Measurements from ENCODE around the gene ATRN.

ATRN gene

DNA sequence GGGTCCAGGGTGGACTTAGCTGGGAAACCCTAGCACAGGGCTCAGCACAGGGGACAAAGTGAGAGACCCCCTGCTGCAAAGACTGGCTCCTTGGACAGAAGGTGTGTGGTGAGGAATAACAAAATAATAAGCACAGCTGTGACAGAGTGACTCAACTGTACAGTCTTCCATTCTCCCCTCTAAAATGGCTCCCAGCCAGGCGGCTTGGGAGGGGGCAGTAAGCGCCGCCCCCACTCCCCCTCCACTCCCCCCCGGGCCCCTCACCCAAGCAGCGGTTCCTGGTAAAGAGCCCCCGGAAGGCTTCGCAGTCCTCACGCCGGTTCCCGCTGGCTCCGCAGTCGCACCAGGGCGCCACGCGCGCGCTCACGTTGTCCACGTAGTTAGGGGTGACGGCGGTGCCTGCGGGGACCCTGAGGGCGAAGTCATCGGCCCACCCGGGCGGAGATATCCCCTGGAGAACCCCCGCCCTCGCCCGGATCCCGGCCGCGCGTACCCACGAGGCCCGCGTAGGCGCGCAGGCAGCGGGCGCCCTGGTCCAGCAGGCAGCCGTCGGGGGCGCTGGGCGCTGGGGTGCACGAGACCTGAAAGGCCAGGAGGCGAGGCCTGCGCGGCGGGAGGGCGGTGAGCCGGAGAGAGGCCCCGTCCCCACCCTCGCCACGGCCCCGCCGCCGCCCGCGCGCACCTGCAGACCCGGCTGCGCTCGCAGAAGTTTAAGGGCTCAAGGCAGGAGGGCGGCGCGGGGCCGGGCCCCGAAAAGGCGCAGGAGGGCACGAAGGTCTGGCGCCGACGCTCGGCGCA is 189.6 kb downstream of the ATRN start:
- DNase-seq = no peak

DNA sequence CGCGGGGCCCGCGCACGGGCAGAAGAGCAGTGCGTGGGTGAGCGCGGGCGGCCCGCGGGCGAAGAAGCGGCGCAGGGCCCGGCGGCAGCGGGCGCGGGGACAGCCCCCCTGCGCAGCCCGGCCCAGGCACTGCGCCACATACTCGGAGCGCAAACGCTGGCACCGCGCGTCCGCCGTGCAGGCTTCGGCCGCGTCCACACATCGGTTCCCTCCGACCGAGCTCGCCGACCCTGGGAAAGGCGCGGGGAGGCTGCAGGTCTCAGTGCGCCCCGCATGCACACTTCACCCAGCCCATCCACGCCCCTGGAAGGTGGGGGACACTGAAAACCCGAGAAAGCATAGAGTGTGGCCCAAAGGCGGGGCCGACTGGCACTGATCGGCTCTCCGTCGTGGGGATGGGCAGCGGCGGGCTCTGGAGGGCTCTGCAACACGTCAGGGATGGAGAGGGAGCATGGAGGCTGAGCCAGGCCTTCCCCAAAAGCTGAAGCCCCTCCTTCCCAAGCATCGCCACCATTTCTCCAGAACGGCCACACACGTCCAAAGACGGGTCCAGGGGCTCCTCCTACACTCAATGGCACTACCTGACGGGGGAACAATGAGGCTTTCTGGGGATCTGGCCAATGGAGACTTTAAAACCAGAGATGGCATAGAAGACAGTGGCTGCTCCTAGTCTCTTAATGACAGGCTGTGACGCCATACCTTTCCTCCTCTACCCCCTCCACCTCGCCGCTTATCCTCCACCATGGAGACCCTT is 190.4 kb downstream of the ATRN start:
- DNase-seq = no peak

DNA sequence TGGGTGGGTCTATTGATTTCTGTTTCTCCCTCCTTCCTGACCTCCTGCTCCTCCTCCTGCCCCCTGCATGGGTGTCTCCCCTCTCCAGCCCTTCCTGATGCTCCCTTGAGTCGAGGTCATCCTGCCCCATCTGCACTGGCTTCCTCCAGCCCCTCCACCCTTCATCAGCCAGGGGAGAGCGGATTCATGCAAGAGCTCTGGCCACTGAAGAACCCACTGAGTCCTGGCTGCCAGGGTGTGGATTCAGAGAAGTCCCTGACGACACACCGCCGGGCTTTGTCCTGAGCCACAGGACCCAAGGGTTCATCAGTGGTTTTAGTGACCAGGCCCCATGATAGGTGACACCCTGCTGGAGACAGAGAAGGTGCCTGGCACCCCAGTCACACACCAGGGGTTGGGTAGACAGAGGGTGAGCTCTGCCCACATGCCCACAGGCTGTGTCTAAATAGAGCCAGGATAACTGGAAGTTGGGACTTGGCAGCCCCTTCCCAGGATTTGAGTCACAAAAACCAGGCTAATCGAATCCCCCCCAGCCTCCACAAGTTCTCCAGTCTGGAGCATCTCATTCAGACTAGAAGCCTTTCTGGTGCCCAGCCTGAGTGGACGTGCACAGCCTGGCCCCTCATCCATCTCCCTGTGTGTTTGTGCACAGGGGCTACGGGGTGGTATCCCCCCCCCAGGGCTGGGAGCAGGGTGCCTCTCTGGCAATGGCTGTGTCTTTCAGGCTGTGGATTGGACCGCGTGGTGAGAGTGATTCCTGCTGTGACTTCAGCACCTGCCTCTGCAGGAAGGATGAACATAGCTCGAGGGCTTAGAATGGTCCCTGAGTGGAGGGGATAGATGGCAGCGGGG is 191.2 kb downstream of the ATRN start:
- DNase-seq = no peak

DNA sequence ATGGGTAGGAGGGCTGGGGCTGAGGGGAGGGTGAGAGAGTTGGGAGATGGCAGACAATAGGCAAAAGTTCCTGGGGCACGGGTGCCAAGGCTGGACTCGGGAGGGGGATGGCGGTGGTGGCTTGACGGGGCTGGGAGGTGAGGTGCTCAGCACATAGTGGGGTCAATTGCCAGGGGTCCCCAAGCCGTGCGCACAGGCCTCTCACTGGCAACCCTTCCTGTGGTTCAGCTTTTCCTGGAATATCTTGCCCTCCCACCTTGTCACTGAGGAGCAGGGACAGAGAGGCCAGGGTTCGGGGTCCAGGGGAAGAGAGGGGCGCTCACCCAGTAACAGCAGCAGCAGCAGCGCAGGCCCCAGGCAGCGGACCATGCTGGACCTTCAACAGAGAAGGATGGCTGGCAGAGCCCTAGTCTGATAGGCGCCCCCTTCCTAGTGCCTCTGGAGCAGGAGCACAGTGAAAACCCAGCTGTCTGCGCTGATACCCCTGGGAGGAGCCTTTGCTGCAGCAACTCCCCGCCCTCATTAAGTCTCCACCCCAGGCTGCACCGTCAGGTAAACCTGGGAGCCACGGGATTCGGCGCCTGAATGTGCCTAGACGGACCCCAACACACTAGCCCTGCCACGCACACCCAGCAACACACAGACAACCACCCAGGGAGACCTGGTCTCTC is 192.3 kb downstream of the ATRN start, which contains the start of gene GFRA4:
Gene GFRA4 (minus strand): TSS at position 369 of the 671 bp plus-strand sequence. CDS start 0 bp downstream, at position 369.
- no peak for DNase-seq

DNA sequence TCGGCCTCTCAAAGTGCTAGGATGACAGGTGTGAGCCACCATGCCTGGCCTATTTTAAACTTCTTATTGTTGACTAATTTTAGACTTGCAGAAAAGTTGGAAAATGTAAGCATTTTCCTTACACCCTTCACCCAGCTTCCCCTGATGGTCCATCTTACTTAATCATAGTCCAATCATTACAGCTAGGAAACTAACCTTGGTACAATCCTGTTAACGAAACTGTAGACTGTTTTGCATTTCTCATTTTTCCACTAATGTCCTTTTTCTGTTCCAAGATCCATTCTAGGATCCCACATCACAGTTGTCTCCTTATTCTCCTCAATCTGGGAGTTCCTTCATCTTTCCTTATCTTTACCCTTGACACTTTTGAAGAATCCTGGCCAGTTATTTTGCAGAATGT is 193.0 kb downstream of the ATRN start:
- no peak for DNase-seq

DNA sequence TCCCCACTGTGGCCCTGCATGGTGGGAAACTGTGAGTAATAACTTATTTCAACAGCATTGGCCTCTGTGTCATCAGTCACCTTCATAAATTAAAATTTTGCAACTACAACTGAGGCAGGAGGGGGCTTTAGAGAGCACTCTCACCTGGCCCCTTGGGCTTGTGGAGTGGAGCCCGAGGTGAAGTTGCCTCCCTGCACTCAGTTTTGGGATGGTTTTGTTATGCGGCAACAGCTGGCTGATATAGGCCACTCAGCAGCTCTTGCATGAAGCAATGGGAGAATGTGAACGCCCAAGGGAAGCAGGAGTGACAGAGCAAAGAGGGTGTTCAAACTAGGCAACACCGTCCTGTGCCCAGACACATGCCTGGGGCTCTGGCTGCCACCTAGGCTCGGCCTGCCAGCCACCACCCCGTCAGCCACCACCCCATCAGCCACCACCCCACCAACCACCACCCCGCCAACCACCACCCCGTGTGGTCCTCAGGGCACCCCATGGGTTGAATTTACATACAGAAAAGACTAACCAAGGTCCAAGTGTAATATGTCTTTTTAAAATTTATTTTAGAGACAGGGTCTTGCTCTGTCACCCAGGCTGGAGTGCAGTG is 196.7 kb downstream of the ATRN start:
- DNase-seq = no peak

DNA sequence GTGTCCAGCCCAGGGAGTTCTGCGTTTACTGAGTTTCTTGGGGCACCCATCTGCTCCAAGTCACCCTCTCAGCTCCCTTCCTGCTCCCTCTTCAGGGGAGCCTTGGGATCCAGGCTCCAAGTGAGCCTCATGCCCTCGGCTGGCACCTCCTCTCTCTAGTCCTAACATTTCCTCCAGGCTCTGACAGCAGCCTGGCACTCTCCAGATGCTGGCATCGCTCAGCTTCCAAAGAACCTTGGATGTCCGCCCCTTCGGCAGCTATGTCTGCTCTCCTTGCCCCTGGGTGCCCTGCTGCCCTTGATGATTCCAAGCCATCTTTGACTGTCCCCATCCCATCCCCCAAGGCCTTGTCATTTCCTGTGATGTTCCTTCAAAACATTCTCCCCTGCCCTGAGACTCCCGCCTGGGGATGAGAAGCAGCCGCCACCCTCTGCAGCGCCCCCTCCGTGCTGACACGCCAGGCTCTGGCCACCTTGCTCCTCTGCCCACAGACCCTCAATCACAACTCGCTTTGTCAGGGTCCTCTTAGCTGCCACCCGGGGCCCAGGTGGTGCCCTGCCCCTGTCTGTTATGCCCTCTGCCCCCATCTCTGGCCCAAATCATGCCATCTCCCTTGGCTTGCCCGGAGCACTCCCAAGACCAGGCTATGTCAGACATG is 199.0 kb downstream of the ATRN start:
- DNase-seq = no peak

DNA sequence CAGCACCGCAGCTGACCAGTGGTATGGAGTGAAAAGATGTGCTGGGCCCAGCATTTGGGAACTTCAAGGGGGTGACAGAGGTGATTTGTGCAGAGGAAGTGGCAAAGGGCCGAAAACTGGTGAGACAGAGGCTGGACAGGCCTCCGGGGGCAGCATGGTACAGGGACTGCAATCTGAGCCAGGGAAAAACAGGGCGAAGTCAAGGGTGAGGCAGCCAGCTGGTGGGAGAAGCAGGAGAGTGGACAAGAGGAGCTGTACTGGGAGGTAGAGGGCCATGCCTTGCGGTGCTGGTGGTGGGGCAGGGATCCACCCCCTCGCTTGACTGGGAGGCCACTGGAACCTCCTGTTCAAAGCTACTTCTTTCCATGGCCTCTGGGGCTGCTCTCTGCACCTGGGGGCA is 199.7 kb downstream of the ATRN start:
- DNase-seq = no peak

DNA sequence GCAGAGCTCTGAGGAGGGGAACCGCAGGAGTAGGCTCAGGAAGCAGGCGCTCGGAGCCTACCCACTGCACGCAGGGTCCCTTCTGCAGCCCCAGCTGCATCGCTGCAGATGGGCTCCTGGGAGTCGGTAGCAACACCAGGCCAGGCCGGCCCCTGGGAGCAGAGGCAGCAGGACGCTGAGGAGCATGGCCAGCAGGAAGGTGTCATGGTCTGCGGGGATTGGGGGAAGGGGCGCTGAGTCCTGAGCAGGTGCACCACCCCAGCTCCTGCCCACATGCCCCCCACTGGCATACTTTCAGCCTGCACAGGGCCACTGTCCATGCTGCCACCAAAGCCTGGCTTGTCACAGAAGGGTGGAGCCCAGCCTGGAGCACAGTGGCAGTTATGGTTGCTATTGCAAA is 200.1 kb downstream of the ATRN start:
- DNase-seq = no peak

DNA sequence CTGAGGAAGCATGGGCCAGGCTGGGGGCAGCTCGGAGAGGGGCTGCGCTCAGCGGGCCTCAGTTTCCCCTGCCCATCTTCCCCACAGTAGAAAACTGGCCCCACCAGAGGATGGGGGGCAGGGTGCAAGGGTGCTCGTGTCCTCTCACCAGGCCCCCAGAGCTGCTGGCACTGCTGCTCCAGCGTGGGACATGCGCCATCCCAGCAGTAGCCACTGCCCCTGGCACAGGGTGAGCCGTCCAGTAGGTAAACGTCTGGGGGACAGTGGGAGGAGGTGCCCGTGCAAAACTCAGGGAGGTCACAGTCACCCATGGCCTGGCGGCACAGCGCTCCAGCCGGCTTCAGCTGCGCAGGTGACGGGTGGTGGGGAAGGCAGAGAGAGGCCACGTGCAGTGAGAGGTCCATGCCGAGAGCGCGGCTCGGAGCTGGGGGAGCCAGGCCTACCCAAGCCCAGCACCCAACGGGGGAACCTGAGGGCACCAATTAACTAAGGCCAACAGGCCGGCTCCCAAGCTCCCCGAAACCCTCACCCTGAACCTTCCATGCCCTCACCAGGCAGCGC is 201.2 kb downstream of the ATRN start:
- DNase-seq = no peak

DNA sequence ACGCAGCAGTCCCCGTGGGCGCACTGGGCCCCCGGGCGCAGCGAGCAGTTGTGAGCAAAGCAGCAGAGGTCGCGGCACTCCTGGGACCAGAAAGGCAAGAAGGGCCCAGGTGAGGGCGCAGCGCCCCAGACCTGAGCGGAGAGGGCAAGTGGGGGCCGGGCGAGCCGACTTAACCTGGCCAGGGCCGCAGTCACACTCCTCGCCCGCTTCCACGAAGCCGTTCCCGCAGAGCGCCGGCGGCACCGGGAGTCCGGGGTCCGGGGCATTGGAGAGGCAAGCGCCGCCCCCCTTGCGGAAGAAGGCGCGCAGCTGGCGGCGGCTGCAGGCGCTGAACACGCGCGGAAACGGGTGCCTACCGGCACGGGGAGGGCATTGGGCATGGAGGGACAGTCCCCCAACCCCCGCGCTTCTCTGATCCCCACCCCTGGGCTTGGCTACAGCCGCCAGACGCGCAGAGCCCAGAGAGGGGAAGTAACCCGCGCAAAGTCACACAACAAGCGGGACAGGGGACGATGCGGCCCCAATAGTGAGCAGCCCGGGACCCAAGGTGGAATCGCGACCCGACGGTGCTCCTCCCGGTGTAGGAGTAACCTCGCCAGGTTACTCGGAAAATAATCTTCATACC is 201.8 kb downstream of the ATRN start:
- DNase-seq = no peak

DNA sequence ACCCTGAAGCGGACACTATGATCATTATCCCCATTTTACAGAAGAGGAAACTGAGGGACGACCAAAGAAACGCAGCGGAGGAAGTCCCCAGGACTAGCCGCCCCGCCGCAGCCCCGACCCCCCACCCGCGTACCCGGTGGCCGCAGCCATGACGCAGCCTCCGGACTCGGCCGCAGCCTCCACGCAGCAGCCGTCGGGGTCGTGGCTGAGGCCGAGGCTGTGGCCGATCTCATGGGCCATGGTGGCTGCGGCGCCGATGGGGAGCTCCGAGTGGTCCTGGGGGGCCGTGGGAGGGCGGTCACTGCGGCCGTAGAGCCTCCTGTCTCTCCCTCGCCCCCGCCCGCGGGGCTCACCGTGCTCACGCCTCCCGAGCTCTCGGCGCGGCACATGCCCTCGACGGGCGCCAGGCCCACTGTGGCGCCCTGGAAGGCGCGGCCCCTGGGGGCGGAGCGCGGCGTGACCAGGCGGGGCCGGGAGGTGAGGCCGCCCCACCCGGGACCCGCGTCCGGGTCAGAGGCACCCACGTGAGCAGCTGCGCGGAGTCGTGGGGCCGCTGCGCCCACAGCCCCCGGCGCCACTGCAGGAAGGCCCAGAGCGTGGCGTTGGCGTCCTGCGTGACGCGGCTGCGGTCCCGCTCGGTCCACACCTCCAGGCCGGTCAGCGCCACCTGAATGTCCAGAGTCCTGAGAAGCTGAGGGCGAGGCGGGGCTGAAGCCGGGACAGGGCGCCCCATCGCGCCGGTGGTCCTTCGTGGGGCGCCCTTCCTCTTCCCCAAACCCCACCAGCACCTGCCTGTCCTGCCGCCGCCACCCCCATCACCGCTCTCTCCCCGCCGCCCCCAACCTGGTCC is 202.6 kb downstream of the ATRN start:
- no peak for DNase-seq

DNA sequence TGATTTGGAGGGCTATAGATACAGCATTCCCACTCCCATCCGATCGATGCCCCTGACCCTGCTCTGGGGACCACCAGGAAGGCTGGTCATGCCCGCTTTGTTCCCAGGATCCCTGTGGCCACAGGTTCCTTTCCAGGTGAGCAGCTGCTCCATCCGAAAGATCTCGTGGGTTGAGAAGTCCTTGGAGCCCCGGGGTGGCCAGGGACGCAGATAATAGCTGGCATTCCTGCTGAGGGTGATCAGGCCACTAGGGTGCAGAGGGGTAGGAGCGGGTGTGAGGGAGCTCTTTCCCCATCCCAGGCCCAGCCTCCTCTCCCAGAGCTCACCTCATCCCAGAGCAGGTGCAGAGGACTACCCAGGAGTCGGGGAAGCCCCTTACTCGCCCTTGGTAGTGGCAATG is 203.6 kb downstream of the ATRN start:
- DNase-seq = no peak

DNA sequence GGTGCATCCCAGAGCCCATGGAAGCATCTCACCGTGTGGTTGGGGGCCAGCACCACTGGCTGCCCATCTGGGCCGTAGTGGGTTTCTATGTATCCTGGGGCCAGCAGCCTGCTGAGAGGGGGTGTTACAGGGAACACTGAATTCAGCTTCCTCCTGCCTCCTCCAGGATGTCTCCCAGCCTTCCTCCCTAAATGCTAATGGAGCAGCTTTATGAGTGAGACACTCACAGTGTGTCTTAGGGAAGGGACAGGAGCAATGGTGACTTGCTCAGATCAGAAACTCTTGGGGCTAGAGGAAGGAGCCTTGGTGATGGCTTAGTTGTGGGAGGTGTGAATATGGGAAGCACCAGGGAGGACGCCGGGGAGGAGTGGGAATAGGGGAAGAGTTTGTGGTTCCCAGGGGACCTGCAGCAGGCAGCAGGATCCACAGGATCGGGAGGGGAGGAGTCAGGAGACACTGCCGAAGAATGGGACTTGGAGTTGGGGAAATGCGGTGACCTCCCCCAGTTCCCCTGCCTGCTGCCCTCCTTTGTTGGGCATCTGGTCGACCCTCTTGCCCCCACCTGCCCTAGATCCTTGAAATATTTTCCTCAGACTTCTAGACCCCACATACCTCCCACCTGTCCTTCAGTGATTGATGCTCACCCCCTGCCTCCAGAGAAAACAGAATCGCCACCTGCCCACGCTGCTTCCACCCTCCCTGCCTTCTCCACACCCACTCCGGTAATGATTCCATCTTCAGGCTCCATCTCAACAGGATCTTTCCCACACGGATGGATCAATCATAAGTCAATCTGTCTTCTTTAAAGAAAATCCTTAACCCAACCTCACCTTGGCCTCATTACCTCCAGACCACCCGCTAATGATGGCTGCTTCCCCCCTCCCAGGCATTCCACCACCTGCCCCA is 204.4 kb downstream of the ATRN start:
- DNase-seq = no peak

DNA sequence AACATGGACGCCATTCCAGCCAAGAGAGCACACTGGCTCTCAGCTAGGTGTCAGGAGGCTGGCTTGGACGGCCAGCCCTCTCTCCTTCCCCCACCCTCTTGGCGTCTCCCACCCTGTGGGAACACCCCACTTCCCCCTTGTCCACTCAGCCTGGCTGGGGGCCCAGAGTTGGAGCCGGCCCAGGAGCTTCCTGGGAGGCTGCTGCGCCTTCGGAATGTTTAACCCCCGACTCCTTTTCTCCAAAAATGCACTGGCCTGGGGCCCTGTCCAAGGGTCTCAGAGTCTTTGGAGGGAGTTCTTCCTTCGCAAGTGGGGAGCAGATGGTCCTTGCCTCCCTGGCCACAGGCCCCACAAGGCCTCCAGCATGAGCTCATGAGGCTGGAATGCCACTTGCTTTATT is 206.9 kb downstream of the ATRN start:
- no peak for DNase-seq

DNA sequence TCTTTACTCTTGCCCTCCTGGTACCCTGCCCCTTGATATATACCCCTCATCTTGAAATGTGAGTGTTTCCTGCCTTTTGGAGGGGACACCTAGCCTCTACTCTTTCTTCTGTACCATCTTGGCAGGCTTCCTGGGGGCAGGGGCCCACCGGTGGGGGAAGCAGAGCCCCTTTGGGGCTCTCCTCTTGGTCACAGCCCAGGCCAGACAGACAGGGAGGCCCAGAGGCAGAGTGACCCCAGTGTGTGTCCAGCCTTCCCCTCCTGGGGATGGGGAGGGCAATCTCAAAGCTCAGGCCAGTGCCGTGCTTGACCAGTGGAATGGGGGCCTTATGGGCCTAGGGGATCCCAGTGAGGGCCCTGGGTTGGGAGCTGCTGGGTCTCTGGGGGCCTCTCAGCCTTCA is 207.4 kb downstream of the ATRN start:
- no peak for DNase-seq

DNA sequence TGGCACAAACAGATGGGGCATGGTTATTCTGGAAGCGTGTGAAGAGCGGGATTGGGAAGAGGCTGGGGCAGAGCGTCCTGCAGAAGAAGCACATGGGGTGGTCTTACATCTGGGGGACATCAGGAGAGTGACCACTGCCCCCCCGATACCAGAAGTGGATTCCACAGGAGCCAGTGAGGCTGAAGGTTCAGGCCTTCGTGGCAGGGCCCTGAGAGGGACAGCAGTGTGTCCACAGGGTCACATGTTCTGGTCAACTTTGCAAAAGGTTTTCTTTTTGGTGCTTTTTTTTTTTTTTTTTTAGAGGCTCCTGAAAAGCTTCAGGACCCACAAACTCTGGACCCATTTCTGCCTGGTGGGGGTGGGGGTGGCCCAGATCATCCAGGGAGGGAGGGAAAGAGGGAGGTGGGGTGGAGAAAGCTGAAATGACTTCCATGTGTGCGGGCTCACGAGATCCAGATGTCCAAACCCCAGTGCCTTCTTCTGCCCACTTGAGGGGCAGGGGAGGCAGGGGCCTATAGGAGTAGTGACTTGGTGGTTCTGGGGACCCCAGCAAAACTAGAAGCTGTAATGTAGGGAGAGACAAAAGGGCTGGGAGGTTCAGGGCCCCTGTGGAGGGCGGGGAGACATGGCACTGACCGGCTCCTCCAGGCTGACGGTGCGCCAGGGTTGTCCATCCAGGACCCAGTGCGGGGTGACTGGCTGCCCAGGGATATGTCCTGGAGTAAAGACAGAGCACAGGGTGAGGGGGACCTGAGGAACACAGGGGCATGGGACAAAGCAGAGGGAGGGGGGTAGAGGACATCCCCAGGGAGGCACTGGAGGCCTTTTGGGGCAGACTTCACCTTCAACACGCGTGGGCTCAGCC is 208.3 kb downstream of the ATRN start:
- no peak for DNase-seq

All from NCI-H2171 (cell line).